Neural cell (in vitro differentiated cells): ENCODE data around the gene PRND. TPM values are rescaled to one million over a fixed set of nuclear protein-coding genes. Genes with fewer than 3 reads are reported as not detected.
A peak's percentile ranks its signal among the peaks of the same experiment; 100 is the strongest.

ENCODE experiments used
- H2AFZ ChIP-seq: fragments of 200-600, 300-800 bp; sonication (generic), shearing (Covaris generic); 2 replicates; pipeline ENCODE4 v1.6.0; 2014; ENCODE audit warnings: low read depth, mild to moderate bottlenecking, antibody characterized with exemption, low read length, moderate library complexity
- H3F3A ChIP-seq: fragments of 200-600 bp; shearing (Covaris generic); 2 replicates; pipeline ENCODE4 v1.6.1; 2016; ENCODE audit warnings: mild to moderate bottlenecking, moderate library complexity, mixed read lengths, antibody characterized with exemption, low read length; ENCODE audit not compliant: insufficient read depth, poor library complexity, severe bottlenecking
- H3K27ac ChIP-seq: fragments of 200-600, 300-800 bp; sonication (generic), shearing (Covaris generic); 2 replicates; pipeline ENCODE4 v1.5.1; 2014; ENCODE audit warnings: mild to moderate bottlenecking, low read length, moderate library complexity
- H3K27me3 ChIP-seq: fragments of 300-800, 200-600 bp; sonication (generic), shearing (Covaris generic); 2 replicates; pipeline ENCODE4 v1.6.0; 2014; ENCODE audit warnings: mild to moderate bottlenecking, low read depth, low read length, moderate library complexity; ENCODE audit not compliant: insufficient read depth
- H3K36me3 ChIP-seq: fragments of 300-800, 200-600 bp; sonication (generic), shearing (Covaris generic); 2 replicates; pipeline ENCODE4 v1.5.1; 2014; ENCODE audit warnings: mild to moderate bottlenecking, antibody characterized with exemption, low read length, moderate library complexity; ENCODE audit not compliant: insufficient read depth
- H3K4me2 ChIP-seq: fragments of 300-800, 200-600 bp; sonication (generic), shearing (Covaris generic); 2 replicates; pipeline ENCODE4 v1.6.0; 2014; ENCODE audit warnings: mild to moderate bottlenecking, low read length
- H3K4me3 ChIP-seq: fragments of 300-800, 200-600 bp; sonication (generic), shearing (Covaris generic); 2 replicates; pipeline ENCODE4 v1.5.1; 2014; ENCODE audit warnings: mild to moderate bottlenecking, low read length, moderate library complexity
- H3K79me2 ChIP-seq: fragments of 200-600 bp; shearing (Covaris generic); replicated peaks from 2 replicates; pipeline ENCODE4 v1.6.0; 2014; ENCODE audit warnings: mild to moderate bottlenecking, low read length, moderate library complexity; ENCODE audit not compliant: insufficient read depth
- H3K9ac ChIP-seq: fragments of 300-800, 200-600 bp; sonication (generic), shearing (Covaris generic); 2 replicates; pipeline ENCODE4 v1.6.1; 2016; ENCODE audit warnings: mild to moderate bottlenecking, low read length, mixed read lengths
- H3K9me2 ChIP-seq: fragments of 200-600 bp; shearing (Covaris generic); 2 replicates; pipeline ENCODE4 v1.6.1; 2016; ENCODE audit warnings: mild to moderate bottlenecking, low read length, mixed read lengths; ENCODE audit not compliant: insufficient read depth
- H3K9me3 ChIP-seq: fragments of 200-600, 300-800 bp; sonication (generic), shearing (Covaris generic); 2 replicates; pipeline ENCODE4 v1.6.1; 2016; ENCODE audit warnings: mild to moderate bottlenecking, mixed run types, low read length, moderate library complexity, mixed read lengths
- H4K20me1 ChIP-seq: fragments of 200-600 bp; shearing (Covaris generic); 2 replicates; pipeline ENCODE4 v1.6.1; 2016; ENCODE audit warnings: mild to moderate bottlenecking, mixed run types; ENCODE audit not compliant: insufficient read depth
- EP300 ChIP-seq: fragments of 450-650 bp; conservative IDR thresholded peaks from 2 replicates; pipeline ENCODE4 v1.6.1; 2014; ENCODE audit warnings: antibody characterized with exemption, mild to moderate bottlenecking, moderate library complexity; ENCODE audit not compliant: poor library complexity, severe bottlenecking
- EZH2 ChIP-seq: fragments of 200-600, 300-800 bp; shearing (Covaris generic), sonication (generic); IDR thresholded peaks from 2 replicates; pipeline ENCODE4 v1.6.1; 2014; ENCODE audit warnings: antibody characterized with exemption, low read length, borderline replicate concordance, mild to moderate bottlenecking; ENCODE audit not compliant: insufficient read depth, poor library complexity, severe bottlenecking
- MXI1 ChIP-seq: fragments of 450-650 bp; conservative IDR thresholded peaks from 2 replicates; pipeline ENCODE4 v1.6.1; 2014; ENCODE audit warnings: antibody characterized with exemption, mild to moderate bottlenecking; ENCODE audit not compliant: poor library complexity, severe bottlenecking
- POLR2AphosphoS5 ChIP-seq: IDR thresholded peaks from 2 replicates; pipeline ENCODE4 v1.6.1; 2012
- RAD21 ChIP-seq: fragments of 450-650 bp; conservative IDR thresholded peaks from 2 replicates; pipeline ENCODE4 v1.6.1; 2014; ENCODE audit warnings: antibody characterized with exemption, mild to moderate bottlenecking, moderate library complexity
- SMC3 ChIP-seq: fragments of 450-650 bp; conservative IDR thresholded peaks from 2 replicates; pipeline ENCODE4 v1.6.1; 2014; ENCODE audit warnings: antibody characterized with exemption, mild to moderate bottlenecking, moderate library complexity; ENCODE audit not compliant: poor library complexity
- TAF1 ChIP-seq: IDR thresholded peaks from 2 replicates; pipeline ENCODE4 v1.6.1; 2012; ENCODE audit warnings: low read depth
- polyA plus RNA-seq: library from polyadenylated mRNA; depleted of rRNA; stranded (reverse); fragments of >200 nt; gene quantifications from 2 replicates; pipeline ENCODE4 v1.2.3, GENCODE V29; 2014
- TF ChIP-seq, protein P1 (sequence below): IDR thresholded peaks from 2 replicates; pipeline ENCODE4 v1.6.1; 2012; ENCODE audit warnings: borderline replicate concordance
- TF ChIP-seq, protein P2 (sequence below): fragments of 450-650 bp; IDR thresholded peaks from 2 replicates; pipeline ENCODE4 v1.5.1; 2014; ENCODE audit warnings: antibody characterized with exemption, mild to moderate bottlenecking, moderate library complexity; ENCODE audit not compliant: poor library complexity, severe bottlenecking

Gene PRND
- polyA plus RNA-seq, 1 donor from 2014 or later = not detected

DNA sequence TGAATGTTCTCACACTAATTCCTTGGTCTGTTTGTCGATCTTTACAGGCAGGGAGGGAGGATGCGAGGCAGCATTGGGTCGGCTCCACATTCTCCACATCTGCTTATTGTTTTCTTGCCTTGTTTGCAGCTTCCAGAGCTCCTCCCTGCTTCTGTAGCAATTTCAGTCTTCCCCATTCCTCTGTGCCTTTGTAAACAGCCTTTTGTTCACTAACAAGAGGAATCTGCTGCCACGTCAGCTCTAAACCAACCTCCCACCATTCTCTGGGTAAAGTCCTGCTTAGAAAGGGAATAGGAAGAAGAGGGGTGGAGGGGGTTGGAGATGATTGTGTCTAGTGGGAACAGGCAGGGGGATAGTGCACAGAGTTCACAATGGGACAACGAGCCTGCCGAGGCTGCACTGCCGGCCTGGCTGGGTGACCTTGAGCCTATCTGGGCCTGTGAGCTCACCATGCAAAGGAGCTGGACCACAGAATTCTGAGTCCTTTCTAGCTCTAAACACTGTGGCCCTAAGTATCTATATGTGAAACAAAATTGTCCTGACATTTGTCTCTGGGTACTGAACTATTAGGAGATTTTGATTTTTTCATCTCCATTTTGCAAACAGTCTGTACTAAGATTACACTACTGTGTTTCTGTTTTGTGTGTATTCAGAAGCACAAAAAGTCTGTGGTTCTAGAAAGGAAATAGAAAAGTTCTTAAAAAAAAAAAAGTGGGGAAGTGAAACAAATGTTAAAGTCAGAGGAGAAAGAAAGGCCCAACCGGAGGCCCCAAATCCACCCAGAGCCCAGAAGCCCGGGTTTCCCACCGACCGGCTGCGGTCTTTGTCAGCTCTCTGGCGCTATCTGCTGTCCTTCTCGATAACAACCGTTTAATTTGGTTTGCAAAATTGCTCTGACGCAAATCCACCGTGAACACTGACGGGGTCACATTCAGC is 1.4 kb upstream of the PRND start:
- Histone ChIP-seq H3F3A (no peaks in the 10 kb centered on the region), H3K4me3 (no peak overlapping the region)
- TF ChIP-seq POLR2AphosphoS5 (no peak), EP300 (no peak), TAF1 (no peak), RAD21 (peak; percentile 87), SMC3 (peak; percentile 94), MXI1 (no peak), EZH2 (no peak)
- TF ChIP-seq, protein P1, sequence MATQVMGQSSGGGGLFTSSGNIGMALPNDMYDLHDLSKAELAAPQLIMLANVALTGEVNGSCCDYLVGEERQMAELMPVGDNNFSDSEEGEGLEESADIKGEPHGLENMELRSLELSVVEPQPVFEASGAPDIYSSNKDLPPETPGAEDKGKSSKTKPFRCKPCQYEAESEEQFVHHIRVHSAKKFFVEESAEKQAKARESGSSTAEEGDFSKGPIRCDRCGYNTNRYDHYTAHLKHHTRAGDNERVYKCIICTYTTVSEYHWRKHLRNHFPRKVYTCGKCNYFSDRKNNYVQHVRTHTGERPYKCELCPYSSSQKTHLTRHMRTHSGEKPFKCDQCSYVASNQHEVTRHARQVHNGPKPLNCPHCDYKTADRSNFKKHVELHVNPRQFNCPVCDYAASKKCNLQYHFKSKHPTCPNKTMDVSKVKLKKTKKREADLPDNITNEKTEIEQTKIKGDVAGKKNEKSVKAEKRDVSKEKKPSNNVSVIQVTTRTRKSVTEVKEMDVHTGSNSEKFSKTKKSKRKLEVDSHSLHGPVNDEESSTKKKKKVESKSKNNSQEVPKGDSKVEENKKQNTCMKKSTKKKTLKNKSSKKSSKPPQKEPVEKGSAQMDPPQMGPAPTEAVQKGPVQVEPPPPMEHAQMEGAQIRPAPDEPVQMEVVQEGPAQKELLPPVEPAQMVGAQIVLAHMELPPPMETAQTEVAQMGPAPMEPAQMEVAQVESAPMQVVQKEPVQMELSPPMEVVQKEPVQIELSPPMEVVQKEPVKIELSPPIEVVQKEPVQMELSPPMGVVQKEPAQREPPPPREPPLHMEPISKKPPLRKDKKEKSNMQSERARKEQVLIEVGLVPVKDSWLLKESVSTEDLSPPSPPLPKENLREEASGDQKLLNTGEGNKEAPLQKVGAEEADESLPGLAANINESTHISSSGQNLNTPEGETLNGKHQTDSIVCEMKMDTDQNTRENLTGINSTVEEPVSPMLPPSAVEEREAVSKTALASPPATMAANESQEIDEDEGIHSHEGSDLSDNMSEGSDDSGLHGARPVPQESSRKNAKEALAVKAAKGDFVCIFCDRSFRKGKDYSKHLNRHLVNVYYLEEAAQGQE = no peak
- TF ChIP-seq, protein P2, sequence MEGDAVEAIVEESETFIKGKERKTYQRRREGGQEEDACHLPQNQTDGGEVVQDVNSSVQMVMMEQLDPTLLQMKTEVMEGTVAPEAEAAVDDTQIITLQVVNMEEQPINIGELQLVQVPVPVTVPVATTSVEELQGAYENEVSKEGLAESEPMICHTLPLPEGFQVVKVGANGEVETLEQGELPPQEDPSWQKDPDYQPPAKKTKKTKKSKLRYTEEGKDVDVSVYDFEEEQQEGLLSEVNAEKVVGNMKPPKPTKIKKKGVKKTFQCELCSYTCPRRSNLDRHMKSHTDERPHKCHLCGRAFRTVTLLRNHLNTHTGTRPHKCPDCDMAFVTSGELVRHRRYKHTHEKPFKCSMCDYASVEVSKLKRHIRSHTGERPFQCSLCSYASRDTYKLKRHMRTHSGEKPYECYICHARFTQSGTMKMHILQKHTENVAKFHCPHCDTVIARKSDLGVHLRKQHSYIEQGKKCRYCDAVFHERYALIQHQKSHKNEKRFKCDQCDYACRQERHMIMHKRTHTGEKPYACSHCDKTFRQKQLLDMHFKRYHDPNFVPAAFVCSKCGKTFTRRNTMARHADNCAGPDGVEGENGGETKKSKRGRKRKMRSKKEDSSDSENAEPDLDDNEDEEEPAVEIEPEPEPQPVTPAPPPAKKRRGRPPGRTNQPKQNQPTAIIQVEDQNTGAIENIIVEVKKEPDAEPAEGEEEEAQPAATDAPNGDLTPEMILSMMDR = peak; percentile 87

DNA sequence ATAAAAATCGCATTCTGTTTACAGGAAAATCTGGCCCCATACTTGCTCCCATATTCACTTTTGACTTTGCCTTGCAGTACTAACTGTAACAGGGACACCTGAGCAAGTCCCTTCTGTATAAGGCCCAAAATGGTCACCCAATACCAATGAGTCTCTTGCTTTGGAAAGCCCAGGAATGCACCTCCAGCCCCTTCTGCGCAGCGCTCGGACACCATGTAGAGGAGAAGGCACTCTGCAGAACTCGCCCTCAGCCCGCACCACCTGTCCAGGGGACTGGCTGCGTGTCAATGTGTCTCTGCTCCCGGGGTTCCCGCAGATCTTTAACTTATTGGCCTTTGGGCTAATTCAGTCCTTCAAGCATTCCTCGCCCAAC is 746 bp upstream of the PRND start:
- Histone ChIP-seq H3F3A (no peaks in the 10 kb centered on the region), H3K27ac (no peak overlapping the region), H3K27me3 (no peaks in the 10 kb centered on the region), H2AFZ (no peak overlapping the region), H3K36me3 (no peaks in the 10 kb centered on the region), H4K20me1 (no peaks in the 10 kb centered on the region), H3K9me3 (no peaks in the 10 kb centered on the region), H3K9me2 (no peaks in the 10 kb centered on the region), H3K9ac (no peak overlapping the region), H3K4me3 (no peak overlapping the region), H3K79me2 (no peaks in the 10 kb centered on the region), H3K4me2 (no peak overlapping the region)
- TF ChIP-seq SMC3 = peak; percentile 55
- no peak for TF ChIP-seq POLR2AphosphoS5

More for the DNA sequence above, 1.4 kb upstream of the PRND start:
- no peaks in the 10 kb centered on the region for H3K9me3 ChIP-seq
- no peaks in the 10 kb centered on the region for H3K9me2 ChIP-seq
- no peaks in the 10 kb centered on the region for H3K79me2 ChIP-seq
- H2AFZ ChIP-seq = no peak overlapping the region
- H3K9ac ChIP-seq = no peak overlapping the region
- H3K27ac ChIP-seq = no peak overlapping the region
- H4K20me1 ChIP-seq = no peaks in the 10 kb centered on the region
- H3K36me3 ChIP-seq = no peaks in the 10 kb centered on the region
- H3K27me3 ChIP-seq = no peaks in the 10 kb centered on the region
- H3K4me2 ChIP-seq = no peak overlapping the region
